GM21526 (cell line): ENCODE data around the gene SLC9A9.
"Not testable (repeated sequence)": the region's sequence is repeated elsewhere in the genome, so short reads cannot be mapped to it uniquely, and the experiment has no call there.

Experiments used
- ATAC-seq: cut with Tn5 transposase; IDR thresholded peaks from one replicate; pipeline ENCODE4 v1.9.1; 2021; ENCODE audit warnings: moderate library complexity; ENCODE audit not compliant: unreplicated experiment, low FRiP score

The SLC9A9 gene

DNA sequence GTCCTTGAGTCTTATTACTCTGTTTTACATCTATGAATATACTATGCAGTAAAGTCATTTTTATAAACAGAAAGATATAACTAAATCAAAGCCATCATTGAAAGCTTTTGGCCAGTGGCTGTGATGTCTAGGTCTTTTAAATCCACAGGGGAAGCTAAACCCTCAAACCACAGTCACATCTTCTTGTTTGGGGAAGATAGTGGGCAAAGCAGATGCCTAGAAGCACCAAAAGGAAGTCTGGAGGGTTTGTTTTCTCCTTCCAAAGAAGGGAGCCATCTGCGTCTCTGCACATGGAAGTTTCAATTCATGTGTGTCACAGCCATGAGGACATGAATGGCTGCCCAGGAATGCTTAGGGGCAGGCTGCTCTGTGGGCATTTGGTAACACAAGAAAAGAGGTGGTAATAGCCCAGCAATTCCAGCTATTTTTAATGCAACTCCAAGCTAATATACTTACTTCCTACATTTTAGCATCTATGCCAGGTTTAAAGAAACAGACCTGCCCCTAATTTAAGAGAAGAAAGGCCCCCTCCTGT is 322.2 kb downstream of the SLC9A9 start:
- ATAC-seq: no peak

DNA sequence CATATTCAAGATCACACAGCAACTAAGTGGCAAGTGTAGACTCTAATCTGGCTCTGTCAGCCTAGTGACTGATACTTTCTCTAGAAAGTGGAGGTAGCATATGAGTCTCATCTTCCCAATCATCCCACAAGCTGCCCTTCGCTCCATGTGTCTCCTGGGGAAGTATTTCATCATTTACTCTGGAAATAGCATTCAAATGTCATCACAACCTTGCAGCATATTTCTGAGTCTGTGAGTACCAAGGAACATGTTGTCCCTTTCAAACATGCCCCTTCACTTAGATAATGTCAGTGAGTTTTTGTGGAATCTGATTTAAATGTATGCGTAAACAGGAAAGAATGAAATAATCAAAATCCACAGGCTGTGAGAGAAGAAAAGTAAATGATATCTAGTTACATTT is 322.9 kb downstream of the SLC9A9 start:
- no peak for ATAC-seq

GRCh38 chr3:143521803-143522202 is 326.5 kb downstream of the SLC9A9 start:
- no peak for ATAC-seq

GRCh38 chr3:143517131-143517530 is 331.1 kb downstream of the SLC9A9 start:
- ATAC-seq: not testable (repeated sequence)

DNA sequence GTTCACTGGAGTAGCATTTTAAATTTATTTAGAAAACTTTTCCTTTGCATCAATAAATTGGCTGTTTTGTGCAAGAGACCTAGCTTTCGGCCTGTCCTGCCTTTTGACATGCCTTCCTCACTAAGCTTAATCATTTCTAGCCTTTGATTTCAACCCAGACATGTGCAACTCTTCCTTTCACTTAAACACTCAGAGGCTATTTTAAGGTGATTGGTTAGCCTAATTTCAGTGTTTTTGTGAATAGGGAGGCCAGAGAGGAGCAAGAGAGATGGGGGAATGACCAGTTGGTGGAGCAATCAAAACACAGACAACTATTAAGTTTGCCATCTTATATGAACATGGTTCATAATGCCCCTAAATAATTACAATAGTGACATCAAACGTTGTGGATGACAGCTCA is 333.4 kb downstream of the SLC9A9 start:
- no peak for ATAC-seq

GRCh38 chr3:143514109-143514508 is 334.2 kb downstream of the SLC9A9 start:
- no peak for ATAC-seq

DNA sequence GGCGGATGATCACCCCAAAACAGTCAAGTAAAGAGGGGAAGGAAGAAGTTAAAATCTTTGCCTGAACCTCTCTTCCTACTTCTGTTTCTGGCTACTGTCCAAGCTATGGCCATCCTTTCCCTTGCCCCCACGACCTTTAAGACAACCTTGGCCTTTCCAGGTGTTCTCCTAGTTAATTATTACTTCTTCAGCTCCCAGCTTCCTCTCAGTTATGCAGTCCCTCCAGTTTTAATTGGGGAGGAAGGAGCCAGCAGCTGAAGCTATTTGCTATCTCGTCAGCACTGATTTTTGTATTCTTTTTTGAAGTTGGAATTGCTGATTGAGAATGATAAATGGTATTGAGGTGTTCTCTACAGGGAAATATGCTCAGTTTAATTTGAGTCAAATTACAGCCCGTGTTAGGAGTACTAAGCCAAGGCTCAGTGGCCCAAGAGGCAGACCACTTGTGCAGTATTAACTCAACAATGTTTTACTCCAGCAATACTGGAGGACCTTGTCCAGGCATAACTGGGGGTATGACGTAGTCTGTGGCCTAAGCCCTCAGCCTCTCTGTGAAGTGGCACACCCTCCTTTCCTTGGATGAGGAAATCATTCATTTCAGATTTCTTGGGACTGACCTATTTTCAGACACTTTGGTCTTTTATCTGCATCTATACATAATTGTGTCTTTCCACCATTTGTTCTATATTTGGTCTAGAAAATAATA is 336.9 kb downstream of the SLC9A9 start:
- no peak for ATAC-seq

GRCh38 chr3:143510601-143511000 is 337.7 kb downstream of the SLC9A9 start:
- ATAC-seq: no peak

GRCh38 chr3:143507735-143508580 is 340.3 kb downstream of the SLC9A9 start:
- ATAC-seq: no peak

DNA sequence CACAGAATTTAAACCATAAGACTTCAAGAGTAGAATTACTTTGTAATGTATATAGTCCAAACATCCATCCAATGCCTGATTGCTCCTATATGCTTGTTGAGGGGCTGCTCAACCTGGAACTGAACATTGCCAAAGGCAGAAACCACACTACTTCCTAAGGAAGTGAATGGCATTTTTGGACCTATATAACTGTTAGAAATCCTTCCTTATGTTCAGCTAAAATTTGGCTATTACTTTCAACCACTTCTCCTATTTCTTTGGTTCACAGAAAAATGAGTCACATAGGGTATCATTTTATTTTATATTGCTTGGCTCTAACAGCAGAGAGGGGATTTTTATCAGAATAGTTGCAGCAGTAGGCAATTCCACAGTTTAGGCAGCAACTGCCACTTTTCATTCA is 342.1 kb downstream of the SLC9A9 start:
- no peak for ATAC-seq

GRCh38 chr3:143503325-143503885 is 344.9 kb downstream of the SLC9A9 start:
- no peak for ATAC-seq

DNA sequence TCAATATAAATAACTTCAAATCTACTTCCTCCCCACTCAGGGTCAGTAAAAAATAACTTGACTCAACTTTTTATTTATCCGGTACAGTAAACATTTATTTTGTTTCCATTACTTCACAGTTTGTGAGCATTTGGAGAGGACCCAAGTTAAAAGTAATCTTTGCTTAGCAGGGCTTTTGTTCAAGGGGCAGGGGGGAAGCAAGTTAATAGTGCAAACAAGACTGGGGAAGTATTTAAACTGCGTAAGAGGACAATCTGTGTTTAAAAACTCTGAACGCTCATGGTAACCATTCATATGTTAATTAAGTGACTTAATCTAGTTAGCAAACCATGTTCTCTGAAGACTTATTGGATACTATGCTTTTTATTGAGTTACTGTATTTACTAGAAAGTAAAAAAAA is 346.2 kb downstream of the SLC9A9 start:
- ATAC-seq: no peak

- ATAC-seq: no peak
Observed at GRCh38 chr3:143497382-143497781, 350.9 kb downstream of the SLC9A9 start.

- ATAC-seq: no peak
Observed at GRCh38 chr3:143496191-143496590, 352.1 kb downstream of the SLC9A9 start.

DNA sequence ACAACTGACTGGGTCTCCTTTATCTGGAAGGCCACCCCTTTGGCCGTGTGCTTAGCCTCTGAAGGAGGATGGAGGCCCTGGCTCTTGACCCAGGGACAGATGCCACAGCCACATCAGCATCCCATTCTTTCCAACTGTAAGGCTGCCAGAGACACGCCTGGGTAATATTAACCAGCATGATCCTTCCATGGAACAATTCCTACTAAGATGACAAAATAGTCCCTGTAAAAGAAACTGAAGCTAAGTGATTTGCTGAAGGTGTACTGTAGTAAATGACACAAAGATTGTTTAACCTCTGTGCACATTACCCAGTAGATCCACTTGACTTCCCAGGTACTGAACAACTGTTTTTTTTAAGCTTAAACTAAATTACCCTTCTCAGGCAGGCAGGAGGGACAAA is 352.7 kb downstream of the SLC9A9 start:
- no peak for ATAC-seq

DNA sequence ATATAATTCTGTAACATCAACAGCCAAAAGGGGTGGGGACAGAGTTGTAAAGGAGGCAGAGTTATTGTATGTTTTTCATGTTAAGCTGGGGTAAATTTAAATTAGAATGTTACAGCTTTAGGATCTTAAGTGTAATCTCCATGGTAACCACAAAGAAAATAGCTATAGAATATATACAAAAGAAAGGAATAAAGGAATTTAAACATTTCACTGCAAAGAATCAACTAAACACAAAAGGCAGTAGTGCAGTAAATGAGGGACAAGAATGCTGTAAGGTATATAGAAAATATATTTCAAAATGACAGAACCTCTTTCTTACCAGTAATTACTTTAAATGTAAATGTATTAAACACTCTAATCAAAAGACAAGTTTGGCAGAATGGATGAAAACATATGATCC is 361.7 kb downstream of the SLC9A9 start:
- no peak for ATAC-seq

DNA sequence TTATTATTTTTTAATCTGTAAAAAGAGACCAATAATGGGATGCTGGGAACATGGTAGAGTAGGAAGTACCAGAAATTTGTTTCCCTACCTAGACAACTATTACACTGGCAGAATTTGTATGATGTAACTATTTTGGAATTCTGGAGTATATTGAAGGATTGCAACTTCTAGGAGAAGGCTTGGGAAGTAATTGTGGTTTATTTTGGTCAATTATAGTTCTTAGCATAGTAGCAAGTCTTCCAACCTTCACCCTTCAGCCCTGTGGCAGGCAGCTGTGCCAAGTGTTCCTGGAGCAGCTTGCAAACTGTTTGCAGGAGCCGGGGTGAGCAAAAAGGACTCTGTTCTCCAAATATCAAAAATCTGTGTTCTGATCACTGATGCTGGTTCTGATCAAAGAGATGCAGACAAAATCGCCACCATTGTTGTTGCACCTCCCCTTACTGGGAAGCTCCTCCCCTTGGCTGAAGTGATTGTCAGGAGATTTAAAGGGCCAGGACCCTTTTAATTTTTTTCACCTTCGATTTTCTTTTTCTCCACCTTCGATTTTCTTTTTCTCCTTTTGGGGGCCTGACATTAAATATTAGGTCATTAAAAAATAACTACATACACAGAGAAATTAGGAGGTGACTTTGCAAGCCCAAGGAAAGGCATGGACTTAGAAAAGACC is 363.3 kb downstream of the SLC9A9 start:
- no peak for ATAC-seq

DNA sequence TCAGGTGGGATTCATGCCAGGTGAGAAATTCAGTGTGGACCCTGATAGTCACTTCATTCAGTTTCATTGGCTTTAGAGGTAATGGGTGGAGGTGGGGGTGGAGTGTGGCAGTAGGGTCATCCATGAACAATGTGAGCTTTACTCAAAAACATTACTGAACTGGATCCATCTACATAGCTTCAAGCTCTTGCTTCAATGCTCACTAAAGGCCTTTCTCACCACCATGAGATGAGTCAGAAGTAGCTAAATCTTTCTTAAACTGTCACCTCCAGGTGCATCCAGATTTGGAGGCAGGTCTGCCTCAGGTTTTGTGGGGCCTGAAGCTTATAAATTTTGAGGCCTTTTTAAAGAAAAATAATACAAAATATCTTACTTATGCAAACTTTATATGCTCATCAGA is 365.1 kb downstream of the SLC9A9 start:
- no peak for ATAC-seq

DNA sequence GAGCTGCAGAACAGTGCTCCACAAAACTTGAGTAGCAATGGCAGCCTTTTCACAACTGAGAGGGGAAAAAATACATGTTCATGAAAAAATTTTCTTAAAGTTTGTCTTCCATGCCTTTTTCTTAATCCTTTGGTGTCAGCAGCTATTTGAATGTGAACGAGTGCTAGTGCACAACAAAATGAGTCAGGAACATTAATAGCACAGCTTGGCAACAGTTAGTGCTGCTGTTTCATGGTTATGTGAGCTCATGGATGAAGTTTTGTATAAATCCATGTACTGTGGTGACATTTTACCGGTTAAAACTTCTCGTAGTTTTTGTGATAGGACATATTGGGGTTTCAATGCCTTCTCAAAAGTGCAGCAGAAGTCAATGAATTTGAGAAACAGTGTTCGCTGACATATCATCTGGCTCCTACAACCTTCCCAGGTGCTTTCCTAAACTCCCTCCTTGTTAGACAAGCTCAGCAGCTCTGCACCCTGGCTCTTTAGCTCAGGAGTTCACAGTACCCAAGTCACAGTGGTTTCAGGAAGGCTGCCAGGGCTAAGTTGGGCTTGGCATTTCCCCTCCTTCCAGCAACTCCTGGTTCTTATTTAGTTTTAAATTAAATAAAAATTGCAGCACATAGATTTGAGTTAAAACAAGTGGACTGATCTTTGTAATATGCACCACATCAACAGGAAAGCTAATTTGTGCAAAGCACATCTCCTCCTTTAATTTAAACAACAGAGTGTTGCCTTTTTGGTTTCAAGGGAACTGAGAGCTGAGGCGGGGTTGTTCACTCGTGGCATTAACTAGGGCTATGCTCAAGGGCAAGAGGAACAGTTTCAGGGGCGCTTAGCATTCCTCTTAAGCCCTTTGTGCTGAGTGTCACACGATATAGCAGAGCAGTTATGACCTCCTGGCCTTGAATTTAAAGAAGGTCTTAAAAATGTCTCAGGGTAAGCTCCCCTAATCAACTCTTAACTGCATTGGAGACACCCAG is 365.9 kb downstream of the SLC9A9 start:
- no peak for ATAC-seq

GRCh38 chr3:143480344-143480743 is 367.9 kb downstream of the SLC9A9 start:
- no peak for ATAC-seq
